ENCODE data around the gene PMEL. TPM values are rescaled to one million over a fixed set of nuclear protein-coding genes. Genes with fewer than 3 reads are reported as not detected.
A peak's percentile ranks its signal among the peaks of the same experiment; 100 is the strongest.

Gene PMEL
- total and polyA plus RNA-seq, 9 of the 15 experiments (the other 6 are each of a cell fraction or from before 2014, with no cell fraction given), result 0.36 to 2.0 (median 0.98) TPM

DNA sequence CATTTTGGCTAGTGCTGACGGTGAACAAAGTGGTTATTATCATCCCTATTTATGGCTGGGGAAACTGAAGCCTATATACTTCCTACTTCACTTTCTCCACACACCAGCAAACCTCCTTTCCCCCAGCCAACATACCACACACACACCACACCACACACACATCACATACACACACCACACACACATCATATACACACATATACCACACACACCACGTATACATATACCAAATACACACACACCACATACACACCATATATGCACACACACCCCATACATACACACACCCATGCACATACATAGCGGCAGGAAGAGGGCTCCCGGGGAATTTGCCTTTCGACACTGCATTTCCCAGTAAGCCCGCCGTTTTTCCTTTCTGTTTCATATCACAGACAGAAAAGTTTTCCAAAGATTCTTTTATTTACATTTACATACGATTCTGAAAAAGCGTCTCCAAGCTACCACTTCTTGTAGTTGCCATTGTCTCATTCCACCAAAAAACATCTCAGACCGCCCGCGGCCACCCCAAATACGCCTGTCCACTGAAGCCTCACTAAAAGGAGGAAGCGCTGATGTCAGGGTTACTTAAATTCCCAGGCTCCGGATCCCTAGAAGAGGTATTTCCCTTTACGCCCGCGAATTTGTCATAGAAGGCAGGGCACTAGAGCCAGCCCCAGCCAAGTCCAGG is 7.2 kb upstream of the PMEL start (continued):
- TF ChIP-seq MAX (CRISPR knock-in tag; IDR thresholded peaks at IDR 0.05) (no peak), ZNF3 (CRISPR knock-in tag; IDR thresholded peaks at IDR 0.05) (no peak), KDM5B (IDR thresholded peaks at IDR 0.05; ENCODE audit: insufficient replicate concordance, low read depth, low read length) (peak; percentile 53), POLR3G (IDR thresholded peaks at IDR 0.05; ENCODE audit: extremely low read depth, insufficient read length, insufficient replicate concordance) (no peak), SPI1 (IDR thresholded peaks at IDR 0.05; ENCODE audit: borderline replicate concordance, low read depth, low read length) (peak; percentile 94), GTF2A2 (tag; IDR thresholded peaks at IDR 0.05) (no peak), PHF8 (IDR thresholded peaks at IDR 0.05; ENCODE audit: borderline replicate concordance, low read length) (peak; percentile 25; the same call in 1 of the 2 replicates), GTF2E2 (tag; IDR thresholded peaks at IDR 0.05) (0 out of 2 replicates have a peak, but pooled peaks have one; percentile 32), ZNF75A (CRISPR knock-in tag; IDR thresholded peaks at IDR 0.05) (no peak), NCOR1 (IDR thresholded peaks at IDR 0.05) (peak; percentile 76), RAD51 (IDR thresholded peaks at IDR 0.05; ENCODE audit: borderline replicate concordance, low read depth) (no peak), DACH1 (IDR thresholded peaks at IDR 0.05; ENCODE audit: partially characterized antibody) (no peak), HNRNPK (IDR thresholded peaks at IDR 0.05; ENCODE audit: low read depth, low read length, poor library complexity, severe bottlenecking) (no peak), ZC3H8 (IDR thresholded peaks at IDR 0.05) (peak; percentile 47; the same call in 1 of the 2 replicates), EP400 (IDR thresholded peaks at IDR 0.05) (peak; percentile 63; the same call in 1 of the 2 replicates), ZNF239 (CRISPR knock-in tag; IDR thresholded peaks at IDR 0.05) (no peak), HOMEZ (CRISPR knock-in tag; IDR thresholded peaks at IDR 0.05) (no peak), NUFIP1 (IDR thresholded peaks at IDR 0.05; ENCODE audit: partially characterized antibody) (no peak), BHLHE40 (IDR thresholded peaks at IDR 0.05; ENCODE audit: low read length) (no peak), SMARCA5 (IDR thresholded peaks at IDR 0.05) (peak; percentile 89), CBFA2T2 (conservative IDR thresholded peaks at IDR 0.05) (no peak), CREM (IDR thresholded peaks at IDR 0.05; ENCODE audit: low read depth) (no peak), ZNF717 (CRISPR knock-in tag; IDR thresholded peaks at IDR 0.05) (no peak), SAFB (IDR thresholded peaks at IDR 0.05; ENCODE audit: borderline replicate concordance, low read depth, low read length) (no peak), TARDBP (IDR thresholded peaks at IDR 0.05) (0 out of 2 replicates have a peak, but pooled peaks have one; percentile 78), ZBTB5 (IDR thresholded peaks at IDR 0.05) (no peak), POLR2B (IDR thresholded peaks at IDR 0.05; ENCODE audit: low read depth, partially characterized antibody) (peak; percentile 85), EWSR1 (IDR thresholded peaks at IDR 0.05; ENCODE audit: borderline replicate concordance, low read depth, partially characterized antibody) (no peak), TEAD1 (CRISPR knock-in tag; IDR thresholded peaks at IDR 0.05) (no peak)
